ENCODE results near the gene NKX6-2. TPM values are rescaled to one million over a fixed set of nuclear protein-coding genes. Genes with fewer than 3 reads are reported as not detected.

NKX6-2 gene
- total and polyA plus RNA-seq, 4 donors = 0.07 to 7.1 TPM; not detected in 2

GRCh38 chr10:132827861-132828539 is 42.1 kb upstream of the NKX6-2 start:
- no peak overlapping the region for H3K27ac ChIP-seq (ENCODE audit: low read depth in 1 of 2, low read length in 2 of 2)
- TF ChIP-seq YY1 (IDR thresholded peaks at IDR 0.05) = no peak
- TF ChIP-seq HNF4G (IDR thresholded peaks at IDR 0.05) = no peak
- no peak overlapping the region for H3K9ac ChIP-seq (ENCODE audit: low read depth in 1 of 2, low read length in 2 of 2)
- no peaks in the 10 kb centered on the region for H3K4me1 ChIP-seq (ENCODE audit: control insufficient read depth in 4 of 4, insufficient read depth in 4 of 4, low read length in 3 of 4)
- DNase-seq (ENCODE audit: low spot score) = no peak
- no peaks in the 10 kb centered on the region for H3K36me3 ChIP-seq (ENCODE audit: control insufficient read depth in 4 of 4, insufficient read depth in 3 of 4, low read depth in 1 of 4, low read length in 3 of 4)
- no peak overlapping the region for H3K4me3 ChIP-seq (ENCODE audit: low read depth in 1 of 3, low read length in 3 of 3)
- 91% methylated on average over 29 of the region's 29 CpGs for WGBS
- no peaks in the 10 kb centered on the region for H3K9me3 ChIP-seq (ENCODE audit: control insufficient read depth in 4 of 4, low read length in 3 of 4)
- no peaks in the 10 kb centered on the region for H3K27me3 ChIP-seq (ENCODE audit: control insufficient read depth in 4 of 4, insufficient read depth in 4 of 4, low read length in 3 of 4)

GRCh38 chr10:132827423-132827789 is 41.5 kb upstream of the NKX6-2 start:
- no peak overlapping the region for H3K27ac ChIP-seq (ENCODE audit: low read depth in 1 of 2, low read length in 2 of 2)
- no peaks in the 10 kb centered on the region for H3K27me3 ChIP-seq (ENCODE audit: control insufficient read depth in 4 of 4, insufficient read depth in 4 of 4, low read length in 3 of 4)
- H3K4me3 ChIP-seq (ENCODE audit: low read depth in 1 of 3, low read length in 3 of 3) = no peak overlapping the region
- TF ChIP-seq REST (IDR thresholded peaks at IDR 0.05) (no peak), YY1 (IDR thresholded peaks at IDR 0.05) (no peak), EGR1 (IDR thresholded peaks at IDR 0.05; ENCODE audit: low read depth in 2 of 2) (no peak), RXRA (IDR thresholded peaks at IDR 0.05) (no peak), HNF4A (conservative IDR thresholded peaks at IDR 0.05) (no peak), CTCF (IDR thresholded peaks at IDR 0.05; ENCODE audit: low read depth, low read length, missing input control) (no peak), SP1 (IDR thresholded peaks at IDR 0.05) (no peak), RAD21 (IDR thresholded peaks at IDR 0.05) (no peak), NR2F2 (IDR thresholded peaks at IDR 0.05) (no peak), HNF4G (IDR thresholded peaks at IDR 0.05) (no peak), JUND (IDR thresholded peaks at IDR 0.05) (no peak), MAX (IDR thresholded peaks at IDR 0.05) (no peak), FOXA2 (IDR thresholded peaks at IDR 0.05) (no peak), TAF1 (conservative IDR thresholded peaks at IDR 0.05) (no peak)
- no peaks in the 10 kb centered on the region for H3K4me1 ChIP-seq (ENCODE audit: control insufficient read depth in 4 of 4, insufficient read depth in 4 of 4, low read length in 3 of 4)
- H3K36me3 ChIP-seq (ENCODE audit: control insufficient read depth in 4 of 4, insufficient read depth in 3 of 4, low read depth in 1 of 4, low read length in 3 of 4) = no peaks in the 10 kb centered on the region
- DNase-seq (ENCODE audit: low spot score) = no peak
- WGBS = 61% methylated on average over 13 of the region's 13 CpGs
- no peak overlapping the region for H3K9ac ChIP-seq (ENCODE audit: low read depth in 1 of 2, low read length in 2 of 2)
- H3K9me3 ChIP-seq (ENCODE audit: control insufficient read depth in 4 of 4, low read length in 3 of 4) = no peaks in the 10 kb centered on the region
